Left lung (tissue), 10 donors: ENCODE measurements around the gene DUSP23. TPM values are rescaled to one million over a fixed set of nuclear protein-coding genes. Genes with fewer than 3 reads are reported as not detected.

ENCODE experiments used
- ATAC-seq: fragments of 200-7000 bp; cut with Tn5 transposase; one replicate; pipeline ENCODE4 v1.9.1; 2020; ENCODE audit warnings: moderate library complexity
- DNase-seq, 4 donors: peaks; one replicate each; pipeline ENCODE4 v3.0.0-alpha.2; 2013 to 2020
- H3K27ac ChIP-seq, 2 donors: fragments of 200-600 bp; sonication (generic) in 1 of 2; one replicate each; pipeline versions ENCODE4 v1.5.0 to v1.8.0; 2020 to 2021
- H3K27me3 ChIP-seq, 2 donors: fragments of 200-600 bp; sonication (generic) in 1 of 2; one replicate each; pipeline versions ENCODE4 v1.5.0 to v1.8.0; 2020 to 2021
- H3K36me3 ChIP-seq, 2 donors: fragments of 200-600 bp; sonication (generic) in 1 of 2; one replicate each; pipeline versions ENCODE4 v1.5.0 to v1.8.0; 2020 to 2021
- H3K4me1 ChIP-seq, 2 donors: fragments of 200-600 bp; one replicate each; pipeline ENCODE4 v1.8.0; 2021
- H3K4me3 ChIP-seq, 2 donors: fragments of 200-600 bp; sonication (generic) in 1 of 2; one replicate each; pipeline versions ENCODE4 v1.5.0 to v1.8.0; 2020 to 2021; ENCODE audit warnings: mild to moderate bottlenecking in 1 of 2
- H3K9me3 ChIP-seq, 2 donors: fragments of 200-600 bp; sonication (generic) in 1 of 2; one replicate each; pipeline versions ENCODE4 v1.5.0 to v1.8.0; 2020 to 2021
- intact Hi-C, 2 donors: fragments of 100-400 bp; cut with DNase I; formaldehyde crosslinking; loops; one replicate each; pipeline versions ENCODE4 v1.11.2 to v1.14.2; 2022
- polyA plus RNA-seq, 6 donors: library from polyadenylated mRNA; unstranded; fragments of 120-200 nt; gene quantifications; one replicate each; pipeline ENCODE4 v1.2.1, GENCODE V29; 2013; ENCODE audit not compliant: insufficient read length in 6 of 6
- total RNA-seq, 2 donors: library from RNA; stranded (reverse); fragmentation: NEBNext Ultra II Directional; extraction: Animal tissue kit (Norgen Biotek cat#: 25700); gene quantifications; one replicate each; pipeline ENCODE4 v1.2.1, GENCODE V29; 2021
- TF ChIP-seq, protein P1 (sequence below), 2 donors: fragments of 200-600 bp; sonication (generic) in 1 of 2; IDR thresholded peaks; one replicate each; pipeline versions ENCODE4 v1.5.0 to v1.8.0; 2021; ENCODE audit warnings: antibody characterized with exemption in 2 of 2
- donor health status: DM: no; HTN: yes; CAD: no.
- donor health status: DM: no; HTN: no; CAD: no.

Gene DUSP23
- total and polyA plus RNA-seq, 8 donors, result 10.1 to 56.4 (median 15.4) TPM

DNA sequence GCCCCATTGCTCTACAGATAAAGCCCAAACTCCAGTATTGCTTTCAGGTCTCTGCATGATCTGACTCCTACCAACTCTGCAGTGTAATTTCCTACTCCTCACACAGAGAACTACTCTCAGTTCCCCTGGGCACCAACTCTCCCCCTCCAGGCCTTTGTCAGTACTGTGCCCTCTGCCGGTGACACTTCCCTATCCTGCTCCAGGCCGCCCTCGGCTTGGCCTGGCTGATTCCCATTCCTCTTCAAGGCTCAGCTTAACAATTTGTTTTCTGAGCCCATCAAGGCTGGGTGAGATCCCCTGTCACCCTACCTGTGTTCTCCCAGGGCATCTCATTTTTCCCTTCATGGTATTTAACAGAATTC is 48.5 kb downstream of the DUSP23 start:
- DNase-seq (peak in 2 of 4 donors; percentile 75 to 84), ATAC-seq (peak; percentile 84)
- H3K4me1 ChIP-seq, result peaks cover 0 to 66% of the 10 kb centered on the region in 2 donors
- intact Hi-C loops, result no loop called here
- peak overlapping the region in 1 of 2 donors; percentile 44 for H3K4me3 ChIP-seq
- H3K27ac ChIP-seq, result peak overlapping the region in 1 of 2 donors; percentile 64
- H3K9me3 ChIP-seq, result no peaks in the 10 kb centered on the region
- H3K36me3 ChIP-seq, result peaks cover 0 to 16% of the 10 kb centered on the region in 2 donors
- no peaks in the 10 kb centered on the region for H3K27me3 ChIP-seq
- TF ChIP-seq, protein P1, sequence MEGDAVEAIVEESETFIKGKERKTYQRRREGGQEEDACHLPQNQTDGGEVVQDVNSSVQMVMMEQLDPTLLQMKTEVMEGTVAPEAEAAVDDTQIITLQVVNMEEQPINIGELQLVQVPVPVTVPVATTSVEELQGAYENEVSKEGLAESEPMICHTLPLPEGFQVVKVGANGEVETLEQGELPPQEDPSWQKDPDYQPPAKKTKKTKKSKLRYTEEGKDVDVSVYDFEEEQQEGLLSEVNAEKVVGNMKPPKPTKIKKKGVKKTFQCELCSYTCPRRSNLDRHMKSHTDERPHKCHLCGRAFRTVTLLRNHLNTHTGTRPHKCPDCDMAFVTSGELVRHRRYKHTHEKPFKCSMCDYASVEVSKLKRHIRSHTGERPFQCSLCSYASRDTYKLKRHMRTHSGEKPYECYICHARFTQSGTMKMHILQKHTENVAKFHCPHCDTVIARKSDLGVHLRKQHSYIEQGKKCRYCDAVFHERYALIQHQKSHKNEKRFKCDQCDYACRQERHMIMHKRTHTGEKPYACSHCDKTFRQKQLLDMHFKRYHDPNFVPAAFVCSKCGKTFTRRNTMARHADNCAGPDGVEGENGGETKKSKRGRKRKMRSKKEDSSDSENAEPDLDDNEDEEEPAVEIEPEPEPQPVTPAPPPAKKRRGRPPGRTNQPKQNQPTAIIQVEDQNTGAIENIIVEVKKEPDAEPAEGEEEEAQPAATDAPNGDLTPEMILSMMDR (IDR thresholded peaks at IDR 0.05), result peak; percentile 17 to 62

DNA sequence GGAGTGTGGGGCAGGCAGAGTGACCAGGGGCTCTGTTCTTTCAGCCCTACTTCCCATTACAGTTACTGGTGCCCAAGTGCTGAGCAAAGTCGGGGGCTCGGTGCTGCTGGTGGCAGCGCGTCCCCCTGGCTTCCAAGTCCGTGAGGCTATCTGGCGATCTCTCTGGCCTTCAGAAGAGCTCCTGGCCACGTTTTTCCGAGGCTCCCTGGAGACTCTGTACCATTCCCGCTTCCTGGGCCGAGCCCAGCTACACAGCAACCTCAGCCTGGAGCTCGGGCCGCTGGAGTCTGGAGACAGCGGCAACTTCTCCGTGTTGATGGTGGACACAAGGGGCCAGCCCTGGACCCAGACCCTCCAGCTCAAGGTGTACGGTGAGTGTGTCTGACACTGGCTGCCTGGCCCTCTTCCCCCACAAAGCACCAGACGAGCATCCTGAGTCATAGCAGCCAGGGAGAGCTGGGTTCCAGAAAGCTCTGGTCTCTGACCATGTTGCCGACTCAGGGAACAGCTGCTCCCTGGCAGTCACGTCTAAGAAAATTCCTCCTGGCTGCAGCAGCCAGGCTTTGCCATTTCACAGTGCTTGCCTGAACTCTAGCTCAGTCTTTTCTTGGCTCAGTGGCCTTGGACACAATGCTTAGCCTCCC is 49.2 kb downstream of the DUSP23 start:
- peak overlapping the region in 1 of 2 donors; percentile 64 for H3K27ac ChIP-seq
- TF ChIP-seq, protein P1 (IDR thresholded peaks at IDR 0.05), result no peak

DNA sequence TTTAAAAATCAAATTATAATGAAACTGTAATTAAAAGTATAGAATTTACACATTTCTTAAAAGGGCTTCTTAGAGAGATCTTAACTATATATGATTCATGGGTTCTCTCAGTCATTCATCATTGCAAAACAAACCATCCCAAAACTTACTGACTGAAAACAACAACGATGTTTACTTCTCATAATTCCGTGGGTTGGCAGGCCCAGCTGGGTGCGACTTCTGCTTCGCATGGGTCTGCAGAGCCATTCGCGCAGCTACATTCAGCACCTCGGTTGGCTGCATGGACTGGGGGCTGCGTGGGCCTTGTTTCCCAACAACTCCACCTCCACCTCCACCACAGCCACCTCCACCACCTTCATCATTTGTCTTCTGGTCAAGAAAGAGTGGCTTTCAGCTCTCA is 50.0 kb downstream of the DUSP23 start:
- peaks cover 0 to 54% of the 10 kb centered on the region in 2 donors for H3K4me1 ChIP-seq
- H3K9me3 ChIP-seq, result no peaks in the 10 kb centered on the region
- H3K36me3 ChIP-seq, result peaks cover 0 to 30% of the 10 kb centered on the region in 2 donors
- DNase-seq, result no peak
- ATAC-seq, result no peak
- H3K27me3 ChIP-seq, result no peaks in the 10 kb centered on the region
- peak overlapping the region in 1 of 2 donors; percentile 44 for H3K4me3 ChIP-seq
- intact Hi-C loops, result no loop called here
- TF ChIP-seq, protein P1 (IDR thresholded peaks at IDR 0.05), result no peak
- H3K27ac ChIP-seq, result no peak overlapping the region

More for the DNA sequence above, 49.2 kb downstream of the DUSP23 start:
- Histone ChIP-seq H3K36me3 (peaks cover 0 to 23% of the 10 kb centered on the region in 2 donors), H3K27me3 (no peaks in the 10 kb centered on the region), H3K4me1 (peaks cover 0 to 61% of the 10 kb centered on the region in 2 donors), H3K4me3 (peak overlapping the region in 1 of 2 donors; percentile 44), H3K9me3 (no peaks in the 10 kb centered on the region)
- intact Hi-C loops, result no loop called here
- ATAC-seq, result peak; percentile 5
- peak in 1 of 4 donors; percentile 36 for DNase-seq

DNA sequence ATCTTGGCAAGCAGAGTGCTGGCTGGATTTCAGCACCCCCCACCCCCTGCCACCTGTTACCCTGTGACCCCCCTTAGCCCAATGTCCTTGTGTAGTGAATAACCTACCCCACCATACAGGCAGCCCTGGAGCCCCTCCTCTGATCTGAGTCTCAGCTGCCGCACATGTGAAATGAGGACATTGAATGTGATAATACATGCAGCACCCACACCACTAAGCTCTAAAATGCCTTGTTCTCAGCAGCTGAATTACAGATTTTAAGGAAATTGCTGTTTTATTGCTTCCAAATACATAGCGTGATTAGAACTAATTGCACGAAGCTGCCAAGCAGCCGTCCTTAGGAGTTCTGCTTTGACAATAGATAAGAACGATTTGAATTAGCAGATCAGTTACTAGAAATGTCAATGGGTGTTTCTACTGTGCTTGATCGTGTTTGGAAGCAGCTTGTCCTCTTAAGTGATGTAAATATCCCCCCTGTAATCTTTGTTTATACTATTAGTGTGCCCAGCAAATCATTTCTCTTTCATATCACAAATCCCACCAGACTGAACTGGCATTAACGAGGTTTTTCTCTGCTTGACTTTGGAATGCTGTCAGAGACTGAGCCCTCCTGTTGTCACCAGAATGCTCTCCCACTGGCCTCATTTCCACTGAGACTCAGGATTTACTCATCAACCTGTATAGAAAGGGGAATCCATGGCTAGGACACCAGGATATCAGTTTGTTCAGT is 50.8 kb downstream of the DUSP23 start:
- no peaks in the 10 kb centered on the region for H3K27me3 ChIP-seq
- TF ChIP-seq, protein P1 (IDR thresholded peaks at IDR 0.05), result no peak
- ATAC-seq (no peak), DNase-seq (no peak)
- peaks cover 0 to 45% of the 10 kb centered on the region in 2 donors for H3K4me1 ChIP-seq
- H3K4me3 ChIP-seq, result no peak overlapping the region
- no peak overlapping the region for H3K27ac ChIP-seq
- intact Hi-C loops, result no loop called here
- no peaks in the 10 kb centered on the region for H3K9me3 ChIP-seq
- H3K36me3 ChIP-seq, result peaks cover 0 to 38% of the 10 kb centered on the region in 2 donors

Other genes with a start within 250 kb of the DUSP23 start
- gene OR10J5, start 245.0 kb upstream of the DUSP23 start, total RNA-seq, result not detected
- not detected for gene OR10J5, start 245.0 kb upstream of the DUSP23 start, polyA plus RNA-seq
- not detected for gene APCS, start 193.1 kb upstream of the DUSP23 start, total RNA-seq
- not detected for gene APCS, start 193.1 kb upstream of the DUSP23 start, polyA plus RNA-seq
- not detected for gene CRP, start 66.4 kb upstream of the DUSP23 start, total RNA-seq
- not detected for gene CRP, start 66.4 kb upstream of the DUSP23 start, polyA plus RNA-seq
- gene FCRL6, start 21.4 kb downstream of the DUSP23 start, total RNA-seq, result 1 to 10 TPM in 1 of 2 donors, under 1 TPM in 1; 0.73 to 2.2 TPM
- gene FCRL6, start 21.4 kb downstream of the DUSP23 start, polyA plus RNA-seq, result under 1 TPM; 0.38 to 0.63 (median 0.44) TPM
- gene SLAMF8, start 45.9 kb downstream of the DUSP23 start, total RNA-seq, result 10 to 100 TPM; 15.2 to 41.3 TPM
- 1 to 10 TPM in 2 of 6 donors, under 1 TPM in 4; 0.28 to 1.4 (median 0.52) TPM for gene SLAMF8, start 45.9 kb downstream of the DUSP23 start, polyA plus RNA-seq
- gene VSIG8, start 81.7 kb downstream of the DUSP23 start, total RNA-seq, result not detected
- gene VSIG8, start 81.7 kb downstream of the DUSP23 start, polyA plus RNA-seq, result under 1 TPM in 2 of 6 donors, not detected in 4; 0.10 to 0.14 TPM
- gene CFAP45, start 119.2 kb downstream of the DUSP23 start, total RNA-seq, result 1 to 10 TPM; 1.1 to 4.7 TPM
- 10 to 100 TPM in 1 of 6 donors, 1 to 10 TPM in 5; 2.6 to 12.4 (median 8.2) TPM for gene CFAP45, start 119.2 kb downstream of the DUSP23 start, polyA plus RNA-seq
- gene TAGLN2, start 144.5 kb downstream of the DUSP23 start, total RNA-seq, result 100 to 1,000 TPM; 565 to 617 TPM
- 100 to 1,000 TPM; 301 to 479 (median 330) TPM for gene TAGLN2, start 144.5 kb downstream of the DUSP23 start, polyA plus RNA-seq
- 1 to 10 TPM; 2.8 to 3.0 TPM for gene IGSF9, start 164.7 kb downstream of the DUSP23 start, total RNA-seq
- gene IGSF9, start 164.7 kb downstream of the DUSP23 start, polyA plus RNA-seq, result 10 to 100 TPM; 12.2 to 16.9 (median 14.6) TPM
- not detected for gene SLAMF9, start 173.3 kb downstream of the DUSP23 start, total RNA-seq
- not detected for gene SLAMF9, start 173.3 kb downstream of the DUSP23 start, polyA plus RNA-seq